ENCODE results near the gene C8B.

Gene C8B

GRCh38 chr1:56901716-56902115, 64.1 kb downstream of the C8B start:
- no peak for DNase-seq (ENCODE audit: low read depth in 2 of 2)

GRCh38 chr1:56898879-56899278, 66.9 kb downstream of the C8B start:
- no peak for DNase-seq (ENCODE audit: low read depth in 2 of 2)

GRCh38 chr1:56898005-56898373, 67.8 kb downstream of the C8B start:
- DNase-seq (ENCODE audit: low read depth in 2 of 2), result no peak

- no peak for DNase-seq (ENCODE audit: low read depth in 2 of 2)
These were observed 68.4 kb downstream of the C8B start for GRCh38 chr1:56897150-56898004.

- no peak for DNase-seq (ENCODE audit: low read depth in 2 of 2)
These were observed 71.8 kb downstream of the C8B start for GRCh38 chr1:56894014-56894413.

- no peak for DNase-seq (ENCODE audit: low read depth in 2 of 2)
These were observed 75.6 kb downstream of the C8B start for GRCh38 chr1:56890229-56890628.

- no peak for DNase-seq (ENCODE audit: low read depth in 2 of 2)
These were observed 84.4 kb downstream of the C8B start for GRCh38 chr1:56881417-56881816.

GRCh38 chr1:56880774-56881173, 85.0 kb downstream of the C8B start:
- no peak for DNase-seq (ENCODE audit: low read depth in 2 of 2)
